ENCODE results near the gene ZNF57. TPM values are rescaled to one million over a fixed set of nuclear protein-coding genes. Genes with fewer than 3 reads are reported as not detected.

Gene ZNF57
- total and polyA plus RNA-seq, 9 of the 15 experiments (the other 6 are each of a cell fraction or from before 2014, with no cell fraction given): 3.9 to 13.5 (median 7.8) TPM

DNA sequence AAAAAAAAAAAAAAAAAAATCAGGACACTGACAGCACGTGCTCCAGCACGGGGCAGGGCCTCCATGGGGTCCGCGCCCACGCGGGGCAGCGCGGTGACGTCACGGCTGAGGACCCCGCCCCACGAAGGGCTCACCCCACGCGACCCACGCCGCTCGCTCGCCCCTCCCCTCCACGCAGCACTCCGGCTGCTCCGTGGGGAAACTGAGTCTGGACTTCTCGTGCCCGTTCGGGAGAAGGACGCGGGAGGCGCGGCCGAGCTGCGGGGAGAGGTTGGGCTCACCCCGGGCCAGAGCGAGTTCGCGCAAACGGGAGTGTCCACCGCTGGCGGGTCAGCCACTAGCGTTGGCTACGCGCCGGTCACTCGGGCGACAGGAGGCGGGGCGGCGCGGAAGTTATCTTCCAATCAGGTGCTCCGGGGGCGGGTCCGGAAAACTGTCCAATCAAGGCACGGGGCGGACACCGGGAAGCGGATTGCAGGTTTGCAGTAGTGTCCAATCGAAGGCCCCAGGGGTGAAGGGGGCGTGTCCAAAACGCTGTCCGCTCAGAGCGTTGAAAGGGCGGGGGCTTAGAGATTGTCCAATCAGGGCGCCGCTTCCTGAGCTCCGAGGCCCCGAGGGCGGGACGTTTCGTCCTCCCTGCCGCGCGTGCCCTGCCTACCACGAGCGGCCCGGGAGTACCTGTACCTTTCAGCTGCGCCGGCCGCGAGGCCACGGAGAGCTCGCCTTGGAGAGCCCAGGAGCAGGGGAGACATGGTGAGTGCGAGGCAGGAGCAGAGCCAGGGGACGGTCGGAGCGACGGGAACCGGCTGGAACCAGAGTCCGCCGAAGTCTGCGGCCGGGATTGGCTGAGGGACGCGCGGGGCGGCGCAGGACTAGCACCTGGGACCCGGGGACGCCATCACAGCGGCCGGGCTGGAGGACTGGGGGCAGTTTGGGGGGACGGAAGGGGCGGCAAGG lies at the start of gene ZNF57 (continued):
- TF ChIP-seq SIN3A (IDR thresholded peaks at IDR 0.05; ENCODE audit: borderline replicate concordance in 2 of 2, control insufficient read depth in 1 of 2, low read depth in 2 of 2, low read length in 2 of 2) (peak in 1 of 2 experiments; percentile 33; a peak in 1 of 4 replicates), MAFK (IDR thresholded peaks at IDR 0.05; ENCODE audit: low read length) (no peak), ZNF586 (CRISPR knock-in tag; conservative IDR thresholded peaks at IDR 0.05) (no peak), HLTF (IDR thresholded peaks at IDR 0.05) (no peak), BCL6 (CRISPR knock-in tag; IDR thresholded peaks at IDR 0.05) (no peak), E2F5 (CRISPR knock-in tag; IDR thresholded peaks at IDR 0.05) (no peak), DLX4 (CRISPR knock-in tag; IDR thresholded peaks at IDR 0.05) (no peak), MTF1 (CRISPR knock-in tag; IDR thresholded peaks at IDR 0.05; ENCODE audit: borderline replicate concordance) (no peak), ETV6 (IDR thresholded peaks at IDR 0.05; ENCODE audit: borderline replicate concordance in 1 of 2, low read depth in 2 of 2, low read length in 1 of 2) (no peak), ETV6 (CRISPR knock-in tag; IDR thresholded peaks at IDR 0.05; ENCODE audit: borderline replicate concordance) (peak; percentile 86; the same call in 1 of the 2 replicates), ELF1 (tag; IDR thresholded peaks at IDR 0.05) (peak; percentile 43; the same call in 1 of the 2 replicates), NCOA4 (IDR thresholded peaks at IDR 0.05; ENCODE audit: partially characterized antibody) (no peak), THRAP3 (IDR thresholded peaks at IDR 0.05; ENCODE audit: borderline replicate concordance) (no peak), MIER1 (IDR thresholded peaks at IDR 0.05; ENCODE audit: low read depth) (no peak), ZNF431 (CRISPR knock-in tag; IDR thresholded peaks at IDR 0.05) (peak; percentile 73), ZNF41 (CRISPR knock-in tag; conservative IDR thresholded peaks at IDR 0.05) (no peak), ZFX (CRISPR knock-in tag; IDR thresholded peaks at IDR 0.05) (peak; percentile 34; the same call in 1 of the 2 replicates), ZNF830 (CRISPR knock-in tag; IDR thresholded peaks at IDR 0.05) (no peak), TEAD4 (IDR thresholded peaks at IDR 0.05; ENCODE audit: low read length) (no peak), TEAD4 (CRISPR knock-in tag; IDR thresholded peaks at IDR 0.05; ENCODE audit: borderline replicate concordance) (no peak; the same call in 1 of the 2 replicates), JUNB (CRISPR knock-in tag; conservative IDR thresholded peaks at IDR 0.05) (0 out of 2 replicates have a peak, but pooled peaks have one; percentile 8), JUND (IDR thresholded peaks at IDR 0.05; ENCODE audit: borderline replicate concordance, low read depth, low read length) (peak; percentile 17; the same call in 1 of the 2 replicates), JUND (tag; IDR thresholded peaks at IDR 0.05; ENCODE audit: borderline replicate concordance, low read depth, low read length) (no peak), ZFP30 (CRISPR knock-in tag; IDR thresholded peaks at IDR 0.05; ENCODE audit: borderline replicate concordance) (no peak), ZNF408 (CRISPR knock-in tag; IDR thresholded peaks at IDR 0.05; ENCODE audit: low read depth) (no peak), MBD1 (CRISPR knock-in tag; IDR thresholded peaks at IDR 0.05) (no peak), BMI1 (IDR thresholded peaks at IDR 0.05; ENCODE audit: low read length) (0 out of 2 replicates have a peak, but pooled peaks have one; percentile 18)

Data from K562 (cell line).